Omental fat pad (tissue), 4 donors: ENCODE measurements around the gene PTPN4. TPM values are rescaled to one million over a fixed set of nuclear protein-coding genes. Genes with fewer than 3 reads are reported as not detected.

Experiments
- ATAC-seq: fragments of 150-250 bp; one replicate; pipeline ENCODE4 v1.9.1; 2016; ENCODE audit warnings: mild to moderate bottlenecking, moderate library complexity; ENCODE audit not compliant: low FRiP score
- DNase-seq: peaks from one replicate; pipeline ENCODE4 v3.0.0-alpha.2; 2019; ENCODE audit warnings: low spot score
- CTCF ChIP-seq, 3 donors: fragments of 450-650 bp; IDR thresholded peaks; one replicate each; pipeline ENCODE4 v1.5.1; 2016 to 2017; ENCODE audit warnings: antibody characterized with exemption in 3 of 3, mild to moderate bottlenecking in 3 of 3, moderate library complexity in 2 of 3
- total RNA-seq, 4 donors: library from RNA; depleted of rRNA; stranded (reverse); fragments of >200 nt; gene quantifications; one replicate each; pipeline ENCODE4 v1.1.0, GENCODE V29; 2016

PTPN4 gene
- total RNA-seq, 4 donors from 2014 or later = 20.2 to 41.0 (median 30.5) TPM

GRCh38 chr2:119741001-119741400 lies 18.7 kb upstream of the PTPN4 start:
- ATAC-seq = no peak
- no peak for DNase-seq
- no peak for TF ChIP-seq CTCF (IDR thresholded peaks at IDR 0.05)

- DNase-seq (no peak), ATAC-seq (no peak)
- no peak for TF ChIP-seq CTCF (IDR thresholded peaks at IDR 0.05)
Measured at GRCh38 chr2:119741868-119742267, 17.9 kb upstream of the PTPN4 start.

GRCh38 chr2:119744335-119744939 lies 15.3 kb upstream of the PTPN4 start:
- DNase-seq = no peak
- no peak for TF ChIP-seq CTCF (IDR thresholded peaks at IDR 0.05)
- no peak for ATAC-seq

GRCh38 chr2:119745566-119745965 lies 14.2 kb upstream of the PTPN4 start:
- DNase-seq (no peak), ATAC-seq (no peak)
- TF ChIP-seq CTCF (IDR thresholded peaks at IDR 0.05) = no peak

- ATAC-seq (no peak), DNase-seq (no peak)
- no peak for TF ChIP-seq CTCF (IDR thresholded peaks at IDR 0.05)
Measured at GRCh38 chr2:119746836-119747686, 12.7 kb upstream of the PTPN4 start.

GRCh38 chr2:119748135-119748534 lies 11.6 kb upstream of the PTPN4 start:
- DNase-seq (no peak), ATAC-seq (no peak)
- no peak for TF ChIP-seq CTCF (IDR thresholded peaks at IDR 0.05)
